CD4-positive, alpha-beta T cell treated with Interleukin-2 at 100 ng/mL for 4 hours (primary cell): ENCODE measurements around the gene TSPAN12.
A peak's percentile ranks its signal among the peaks of the same experiment; 100 is the strongest.
"Not testable (repeated sequence)": the region's sequence is repeated elsewhere in the genome, so short reads cannot be mapped to it uniquely, and the experiment has no call there.

Source experiments
- DNase-seq: peaks from one replicate; pipeline ENCODE4 v3.0.0-alpha.2; 2020; ENCODE audit warnings: low spot score

The TSPAN12 gene

GRCh38 chr7:120805636-120806388, 52.1 kb downstream of the TSPAN12 start:
- peak; percentile 59 for DNase-seq

DNA sequence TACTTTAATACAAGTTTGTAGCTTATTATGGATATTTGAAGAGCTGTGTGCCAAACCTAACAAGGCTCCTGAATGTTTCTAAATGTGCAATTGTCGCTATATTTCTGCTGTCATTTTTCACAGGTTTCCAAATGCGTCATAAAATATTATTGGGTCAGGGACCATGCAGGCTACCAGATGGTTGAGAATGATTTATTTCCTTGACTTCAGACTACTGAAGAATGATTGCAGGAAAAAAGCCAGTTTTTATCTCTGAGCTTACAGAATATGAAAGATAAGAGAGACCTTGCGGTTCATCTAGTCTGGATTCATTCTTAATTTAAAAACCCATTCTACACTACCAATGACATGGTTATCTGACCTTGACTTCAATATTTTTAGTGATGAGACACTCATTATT, 55.2 kb downstream of the TSPAN12 start:
- no peak for DNase-seq

DNA sequence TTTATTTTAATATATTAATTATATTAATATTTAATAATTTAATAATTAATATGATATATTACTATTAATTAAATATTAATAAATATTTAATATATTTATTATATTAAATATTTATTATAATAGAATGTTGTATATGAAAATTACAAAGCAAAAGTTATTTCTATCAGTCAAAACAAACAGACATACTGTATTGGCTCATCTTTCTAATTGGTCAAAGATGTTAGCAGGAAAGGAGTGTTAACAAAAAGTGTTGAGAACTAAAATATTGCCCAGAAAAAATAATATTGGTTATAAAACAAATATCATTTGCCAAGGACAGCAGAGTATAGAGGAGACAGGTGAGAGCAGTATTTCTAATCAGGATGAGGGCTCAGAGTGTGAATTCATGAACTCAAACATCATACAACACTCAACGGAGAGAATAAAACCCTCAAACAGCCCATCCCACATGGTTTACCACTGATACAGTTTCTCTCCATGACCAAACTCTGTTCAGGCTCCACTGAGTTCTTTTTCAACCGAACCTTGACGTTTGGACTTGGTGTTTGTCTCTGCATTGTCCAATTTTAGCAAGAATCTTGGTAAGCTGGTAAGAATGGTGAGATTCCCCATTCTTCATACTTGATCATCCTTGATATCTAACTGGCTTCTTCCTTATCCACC, 58.0 kb downstream of the TSPAN12 start:
- DNase-seq, result no peak

DNA sequence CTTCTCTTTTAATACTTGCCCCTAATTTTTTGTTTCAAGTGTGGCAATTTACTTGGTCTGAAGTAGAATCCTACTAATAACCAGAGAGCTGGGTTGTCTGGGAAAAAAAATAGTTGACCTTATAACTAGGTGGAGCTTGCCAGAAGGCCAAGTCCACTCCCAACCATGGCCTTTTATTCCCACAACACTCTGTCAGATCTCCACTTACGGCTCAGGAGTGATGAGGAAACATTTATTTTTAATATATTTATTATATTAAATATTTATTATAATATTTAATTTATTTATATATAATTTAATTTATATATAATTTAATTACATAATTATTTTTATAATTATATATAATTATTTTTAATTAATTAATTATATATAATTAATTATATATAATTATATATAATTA, 58.8 kb downstream of the TSPAN12 start:
- no peak for DNase-seq

DNA sequence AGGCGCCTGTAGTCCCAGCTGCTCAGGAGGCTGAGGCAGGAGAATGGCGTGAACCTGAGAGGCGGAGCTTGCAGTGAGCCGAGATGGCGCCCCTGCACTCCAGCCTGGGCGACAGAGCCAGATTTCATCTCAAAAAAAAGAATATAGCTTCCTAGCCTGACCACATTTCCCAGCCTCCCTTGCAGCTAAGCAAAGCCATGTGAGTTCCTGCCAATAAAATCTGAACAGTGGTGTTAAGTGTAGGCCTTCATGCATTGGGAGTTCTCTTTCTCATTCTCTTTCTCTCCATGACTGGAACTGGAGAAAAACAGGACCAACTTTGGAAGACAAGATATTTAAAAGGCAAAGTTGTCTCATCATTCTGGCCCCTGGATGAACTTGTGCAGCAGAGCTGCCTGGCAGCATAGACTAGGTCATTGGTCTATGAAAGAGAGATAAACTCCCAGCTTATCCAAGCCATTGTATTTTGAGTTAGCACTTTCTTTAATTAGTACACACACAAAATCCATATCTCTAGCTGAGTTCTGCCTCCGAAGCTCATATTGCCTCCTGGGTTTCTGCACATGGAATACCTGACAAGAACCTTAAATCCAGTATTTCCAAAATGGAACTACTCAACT, 60.8 kb downstream of the TSPAN12 start:
- DNase-seq, result no peak

- no peak for DNase-seq
Measured at GRCh38 chr7:120794106-120794729, 63.7 kb downstream of the TSPAN12 start.

GRCh38 chr7:120793213-120793936, 64.6 kb downstream of the TSPAN12 start:
- DNase-seq, result no peak

DNA sequence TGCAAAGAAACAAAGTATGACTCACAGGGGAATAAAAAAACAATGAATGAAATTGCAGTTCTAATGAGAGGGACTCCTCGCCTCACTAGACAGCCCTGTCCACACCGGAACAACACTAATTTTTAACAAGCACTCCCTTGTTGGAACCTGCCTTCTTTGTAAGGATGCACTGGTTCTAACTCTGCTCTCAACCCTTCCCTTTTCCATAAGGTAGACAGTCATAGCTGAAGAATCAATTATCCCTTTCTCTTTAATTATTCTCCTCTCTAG, 65.1 kb downstream of the TSPAN12 start:
- DNase-seq, result no peak

GRCh38 chr7:120792091-120792860, 65.7 kb downstream of the TSPAN12 start:
- DNase-seq, result peak; percentile 50

- no peak for DNase-seq
Measured at GRCh38 chr7:120785095-120785494, 72.8 kb downstream of the TSPAN12 start.

DNA sequence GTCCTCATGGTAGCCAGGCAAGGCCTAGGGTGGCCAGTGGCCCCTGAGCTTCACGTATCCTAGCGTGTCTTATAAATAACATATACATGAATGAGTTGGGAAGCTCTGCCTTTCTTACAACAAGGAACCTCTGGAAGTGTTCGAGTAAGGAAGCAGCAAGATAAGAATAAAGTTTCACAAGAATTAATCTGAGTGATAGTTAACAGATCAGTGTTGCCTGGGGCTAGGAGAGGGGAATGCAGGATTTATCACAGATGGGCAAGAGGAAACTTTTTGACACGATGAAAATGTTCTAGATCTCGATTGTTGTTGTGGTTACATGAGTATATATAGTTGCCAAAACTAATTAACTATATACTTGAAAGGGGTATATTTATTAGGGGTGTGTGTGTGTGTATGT, 74.2 kb downstream of the TSPAN12 start:
- DNase-seq, result no peak

GRCh38 chr7:120783273-120783672, 74.7 kb downstream of the TSPAN12 start:
- no peak for DNase-seq

DNA sequence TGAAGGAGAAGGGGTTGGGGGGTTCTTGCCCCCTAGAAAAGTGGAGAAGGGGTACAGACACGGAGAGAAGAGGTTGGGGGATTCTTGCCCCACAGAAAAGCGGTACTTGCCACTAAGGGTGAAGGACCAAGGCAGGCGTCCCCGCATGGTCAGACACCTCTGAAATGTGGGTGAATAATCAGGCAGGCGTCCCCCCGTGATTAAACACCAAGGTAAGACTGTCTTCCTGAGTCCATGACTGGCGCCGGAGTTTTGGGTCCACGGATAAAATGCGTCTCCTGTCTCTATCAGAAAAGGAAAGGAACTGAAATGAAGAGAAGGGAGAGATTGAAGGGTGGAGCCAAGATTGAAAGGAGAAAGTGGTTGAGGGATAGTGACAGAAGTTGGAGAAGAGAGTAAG, 76.0 kb downstream of the TSPAN12 start:
- DNase-seq, result not testable (repeated sequence)

GRCh38 chr7:120780938-120781337, 77.0 kb downstream of the TSPAN12 start:
- no peak for DNase-seq

GRCh38 chr7:120780451-120780850, 77.5 kb downstream of the TSPAN12 start:
- not testable (repeated sequence) for DNase-seq

DNA sequence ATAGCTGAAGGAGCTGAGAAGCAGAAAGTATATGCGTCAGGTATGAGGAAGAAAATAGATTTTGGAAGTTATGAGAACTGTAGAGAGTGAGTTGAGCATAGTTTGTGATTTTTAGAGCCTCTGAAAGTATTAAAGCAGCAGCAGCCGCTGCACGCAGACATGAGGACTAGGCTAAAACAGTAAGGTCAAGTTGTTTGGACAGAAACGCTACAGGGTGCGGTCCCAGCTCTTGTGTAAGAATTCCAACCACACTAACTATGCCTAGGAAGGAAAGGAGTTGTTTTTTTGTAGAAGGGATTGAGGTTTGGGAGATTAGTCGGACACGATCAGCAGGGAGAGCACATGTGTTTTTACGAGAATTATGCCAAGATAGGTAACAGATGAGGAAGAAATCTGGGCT, 78.9 kb downstream of the TSPAN12 start:
- not testable (repeated sequence) for DNase-seq

GRCh38 chr7:120775755-120776154, 82.2 kb downstream of the TSPAN12 start:
- DNase-seq, result no peak

DNA sequence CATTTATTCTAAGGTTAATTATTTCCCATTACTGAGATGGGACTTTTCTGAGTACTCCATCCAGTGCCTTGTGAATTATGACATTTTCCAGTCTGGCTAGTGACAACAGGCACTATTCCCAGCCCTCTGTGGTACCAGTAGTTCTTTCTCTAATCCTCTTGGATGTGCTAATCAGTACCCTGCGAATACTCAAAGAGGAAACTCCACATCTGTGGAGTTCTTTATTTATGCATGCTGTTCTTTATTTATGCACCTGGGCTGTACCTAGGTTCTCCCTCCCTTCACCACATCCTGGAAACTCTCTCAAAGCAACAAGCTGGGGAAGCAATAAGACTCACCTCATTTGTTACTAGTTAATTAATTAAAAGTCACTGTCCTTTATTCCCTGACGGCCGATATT, 83.5 kb downstream of the TSPAN12 start:
- no peak for DNase-seq

GRCh38 chr7:120770206-120770605, 87.7 kb downstream of the TSPAN12 start:
- DNase-seq, result no peak

DNA sequence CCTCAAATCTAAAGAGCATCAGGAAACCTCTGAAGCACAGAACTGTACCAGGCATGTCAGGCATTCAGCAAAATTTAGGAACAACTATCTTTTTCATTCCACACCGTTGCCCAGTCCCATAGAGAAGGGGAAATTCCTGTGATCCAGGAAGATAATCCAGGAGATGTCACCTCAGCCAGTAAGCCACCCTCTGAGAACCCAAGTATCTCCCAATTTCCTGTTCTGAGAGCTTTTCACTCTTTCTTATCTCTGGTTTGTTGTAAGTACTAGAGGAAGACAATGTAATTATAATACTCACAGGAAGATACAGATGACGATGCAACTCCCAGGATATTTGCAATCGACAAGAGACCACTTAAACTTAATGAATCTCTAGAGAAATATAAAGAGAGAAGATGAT, 97.1 kb downstream of the TSPAN12 start:
- DNase-seq, result no peak

DNA sequence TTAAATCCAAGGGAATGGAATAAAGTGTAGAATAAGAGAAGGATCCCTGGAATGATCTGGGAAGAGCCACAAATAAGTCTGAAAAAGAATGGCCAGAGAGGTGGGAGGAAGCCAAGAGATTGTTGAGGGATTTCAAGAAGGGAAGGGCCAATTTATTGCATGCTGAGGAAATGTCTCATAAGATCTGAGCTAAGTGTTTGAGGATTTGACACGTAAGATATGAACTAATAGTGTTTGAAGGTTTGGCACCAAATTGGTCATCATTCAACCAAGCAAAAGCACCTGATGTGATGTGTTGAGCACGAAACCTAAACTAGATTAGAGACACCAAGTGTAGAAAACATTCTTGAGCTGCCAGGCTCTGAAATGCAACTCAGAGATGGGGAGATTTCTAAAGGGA, 97.9 kb downstream of the TSPAN12 start:
- DNase-seq, result no peak

DNA sequence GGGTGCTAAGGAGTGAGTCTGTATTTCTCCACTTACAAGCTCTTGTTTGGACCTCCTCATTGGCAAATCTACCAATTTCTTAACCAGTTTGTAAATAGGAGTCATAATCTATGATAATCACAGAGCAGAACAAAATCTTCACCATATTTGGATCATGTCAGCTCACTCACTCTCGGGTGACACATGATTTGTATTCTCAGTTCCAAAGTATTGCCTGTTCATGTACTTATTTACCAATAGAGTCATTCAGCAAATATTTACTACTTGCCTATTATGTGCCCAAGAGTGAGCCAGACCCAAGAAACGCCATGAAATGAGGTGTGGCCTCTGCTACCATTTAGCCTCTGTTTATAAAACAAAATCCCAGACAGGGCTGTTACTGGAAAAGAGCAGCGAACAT, 114.8 kb downstream of the TSPAN12 start:
- DNase-seq, result no peak
